Activated CD4-positive, alpha-beta T cell treated with anti-CD3 and anti-CD28 coated beads, Interleukin-2, amount 10 ng/mL, durations not matched to agents 7 days and 5 days (primary cell): ENCODE results near the gene EFNA1. TPM values are rescaled to one million over a fixed set of nuclear protein-coding genes. Genes with fewer than 3 reads are reported as not detected.

ENCODE experiments used
- CTCF ChIA-PET: fragments of 350-600 bp; sonication (Branson Sonifier 250); formaldehyde crosslinking; loops from one replicate; lab custom pipeline; 2021; ENCODE audit warnings: antibody characterized with exemption; lab: Charles Lee
- POLR2A ChIA-PET: fragments of 350-600 bp; sonication (Branson Sonifier 250); formaldehyde crosslinking; loops from one replicate; lab custom pipeline; 2021; ENCODE audit warnings: antibody characterized with exemption; lab: Charles Lee
- DNase-seq: peaks from one replicate; pipeline ENCODE4 v3.0.0-alpha.2; 2020
- H3K27ac Mint-ChIP-seq: one replicate; pipeline ENCODE4 v1.8.0; 2021; ENCODE audit warnings: mild to moderate bottlenecking, moderate library complexity, mixed read lengths
- H3K27me3 Mint-ChIP-seq: one replicate; pipeline ENCODE4 v1.8.0; 2021; ENCODE audit warnings: mixed read lengths
- H3K36me3 Mint-ChIP-seq: one replicate; pipeline ENCODE4 v1.8.0; 2021; ENCODE audit warnings: low read depth, mixed read lengths
- H3K4me1 Mint-ChIP-seq: one replicate; pipeline ENCODE4 v1.8.0; 2021; ENCODE audit warnings: mixed read lengths
- H3K4me3 Mint-ChIP-seq: one replicate; pipeline ENCODE4 v1.8.0; 2021; ENCODE audit warnings: mild to moderate bottlenecking, moderate library complexity, mixed read lengths
- H3K9me3 Mint-ChIP-seq: one replicate; pipeline ENCODE4 v1.8.0; 2021; ENCODE audit warnings: mixed read lengths
- total RNA-seq, 2 experiments: library from RNA; stranded (reverse); gene quantifications; one replicate each; pipeline ENCODE4 v1.2.3, GENCODE V29; 2021

The EFNA1 gene
- total RNA-seq, 2 experiments from 2014 or later = 0.15 TPM; not detected in 1

- Mint-ChIP-seq H3K4me3 (no peak overlapping the region), H3K36me3 (peaks cover 11% of the 10 kb centered on the region), H3K27me3 (no peaks in the 10 kb centered on the region), H3K4me1 (peaks cover 39% of the 10 kb centered on the region), H3K27ac (no peak overlapping the region), H3K9me3 (no peaks in the 10 kb centered on the region)
- ChIA-PET CTCF (interaction anchor here (0.8 to 8.4 kb wide), 24 partner anchors 9 to 117 kb away, joined by 3 to 67 read pairs (median 4); partner anchors contain the start of genes ADAM15 and SLC50A1), POLR2A (no interaction called here)
- no peak for DNase-seq
Measured at GRCh38 chr1:155168456-155169210, 41.0 kb downstream of the EFNA1 start.

- Mint-ChIP-seq H3K9me3 (no peaks in the 10 kb centered on the region), H3K27ac (no peak overlapping the region), H3K36me3 (peaks cover 11% of the 10 kb centered on the region), H3K4me1 (peaks cover 43% of the 10 kb centered on the region), H3K4me3 (no peak overlapping the region), H3K27me3 (no peaks in the 10 kb centered on the region)
- DNase-seq = no peak
- ChIA-PET CTCF (interaction anchor here (0.8 to 8.4 kb wide), 5 partner anchors 19 to 85 kb away, joined by 3 to 67 read pairs (median 3); no protein-coding TSS in a partner anchor), POLR2A (no interaction called here)
Measured at GRCh38 chr1:155169541-155169940, 41.9 kb downstream of the EFNA1 start.

- DNase-seq = no peak
- H3K4me1 Mint-ChIP-seq = peaks cover 49% of the 10 kb centered on the region
- no peak overlapping the region for H3K27ac Mint-ChIP-seq
- CTCF ChIA-PET = interaction anchor here (1.5 to 8.4 kb wide), 3 partner anchors 80 to 85 kb away, joined by 4 to 67 read pairs (median 15); no protein-coding TSS in a partner anchor
- POLR2A ChIA-PET = interaction anchor here (0.6 kb wide), 1 partner anchor 153 kb away, joined by 4 read pairs; no protein-coding TSS in a partner anchor
- no peaks in the 10 kb centered on the region for H3K9me3 Mint-ChIP-seq
- no peaks in the 10 kb centered on the region for H3K27me3 Mint-ChIP-seq
- H3K4me3 Mint-ChIP-seq = no peak overlapping the region
- peaks cover 11% of the 10 kb centered on the region for H3K36me3 Mint-ChIP-seq
Measured at GRCh38 chr1:155170101-155170785, 42.6 kb downstream of the EFNA1 start.

- H3K27me3 Mint-ChIP-seq = no peaks in the 10 kb centered on the region
- H3K36me3 Mint-ChIP-seq = peaks cover 11% of the 10 kb centered on the region
- no peak overlapping the region for H3K4me3 Mint-ChIP-seq
- CTCF ChIA-PET = interaction anchor here (1.3 to 8.4 kb wide), 3 partner anchors 36 to 86 kb away, joined by 4 to 67 read pairs (median 4); no protein-coding TSS in a partner anchor
- POLR2A ChIA-PET = interaction anchor here (0.6 kb wide), 1 partner anchor 153 kb away, joined by 4 read pairs; no protein-coding TSS in a partner anchor
- H3K27ac Mint-ChIP-seq = no peak overlapping the region
- H3K4me1 Mint-ChIP-seq = peaks cover 55% of the 10 kb centered on the region
- no peak for DNase-seq
- no peaks in the 10 kb centered on the region for H3K9me3 Mint-ChIP-seq
Measured at GRCh38 chr1:155170806-155171205, 43.1 kb downstream of the EFNA1 start.

GRCh38 chr1:155171836-155172731, 44.4 kb downstream of the EFNA1 start:
- no peak for DNase-seq
- Mint-ChIP-seq H3K4me3 (peak overlapping the region; percentile 96), H3K9me3 (no peaks in the 10 kb centered on the region), H3K27ac (peak overlapping the region; percentile 96), H3K36me3 (peaks cover 13% of the 10 kb centered on the region), H3K4me1 (peaks cover 63% of the 10 kb centered on the region), H3K27me3 (no peaks in the 10 kb centered on the region)
- ChIA-PET POLR2A (no interaction called here), CTCF (interaction anchor here (0.7 to 4.6 kb wide), 41 partner anchors 13 to 894 kb away, joined by 3 to 52 read pairs (median 4); partner anchors contain the start of genes CLK2, DPM3, EFNA1 and EFNA3)

- peaks cover 18% of the 10 kb centered on the region for H3K36me3 Mint-ChIP-seq
- peak within 1 kb of the TSS; percentile 96 for H3K4me3 Mint-ChIP-seq
- H3K27ac Mint-ChIP-seq = peak within 1 kb of the TSS; percentile 96
- ChIA-PET POLR2A (interaction anchor here (0.6 kb wide), 1 partner anchor 88 kb away, joined by 3 read pairs; no protein-coding TSS in a partner anchor), CTCF (interaction anchor here (0.6 to 4.6 kb wide), 60 partner anchors 8 to 893 kb away, joined by 3 to 52 read pairs (median 4); partner anchors contain the start of genes CLK2, DCST1, DCST2 and DPM3)
- H3K9me3 Mint-ChIP-seq = no peaks in the 10 kb centered on the region
- H3K27me3 Mint-ChIP-seq = no peaks in the 10 kb centered on the region
- H3K4me1 Mint-ChIP-seq = peaks cover 58% of the 10 kb centered on the region
- peak; percentile 96 for DNase-seq
Measured at GRCh38 chr1:155172732-155173477, 45.2 kb downstream of the EFNA1 start, which contains the start of gene KRTCAP2. KRTCAP2 (minus strand) TSS chr1:155173304; CDS start chr1:155173224, 80 bp downstream.

- H3K9me3 Mint-ChIP-seq = no peaks in the 10 kb centered on the region
- H3K4me3 Mint-ChIP-seq = peak within 1 kb of the TSS; percentile 96
- ChIA-PET POLR2A (interaction anchor here (0.6 kb wide), 1 partner anchor 89 kb away, joined by 3 read pairs; no protein-coding TSS in a partner anchor), CTCF (interaction anchor here (0.7 to 4.6 kb wide), 49 partner anchors 8 to 238 kb away, joined by 3 to 52 read pairs (median 4); partner anchors contain the start of genes CLK2, DCST1, DCST2 and DPM3)
- peak; percentile 75 for DNase-seq
- peaks cover 55% of the 10 kb centered on the region for H3K4me1 Mint-ChIP-seq
- H3K27ac Mint-ChIP-seq = peak within 1 kb of the TSS; percentile 96
- H3K36me3 Mint-ChIP-seq = peaks cover 23% of the 10 kb centered on the region
- H3K27me3 Mint-ChIP-seq = no peaks in the 10 kb centered on the region
Measured at GRCh38 chr1:155173478-155174323, 46.0 kb downstream of the EFNA1 start, which contains the start of gene TRIM46. TRIM46 (plus strand) TSS chr1:155173849; CDS start chr1:155173967, 118 bp downstream.

GRCh38 chr1:155174324-155175280, 46.9 kb downstream of the EFNA1 start:
- peak; percentile 69 for DNase-seq
- H3K9me3 Mint-ChIP-seq = no peaks in the 10 kb centered on the region
- POLR2A ChIA-PET = no interaction called here
- H3K27me3 Mint-ChIP-seq = no peaks in the 10 kb centered on the region
- H3K27ac Mint-ChIP-seq = peak overlapping the region; percentile 96
- peaks cover 55% of the 10 kb centered on the region for H3K4me1 Mint-ChIP-seq
- H3K4me3 Mint-ChIP-seq = peak overlapping the region; percentile 96
- CTCF ChIA-PET = interaction anchor here (0.6 to 4.6 kb wide), 10 partner anchors 8 to 1490 kb away, joined by 3 to 52 read pairs (median 4); no protein-coding TSS in a partner anchor
- peaks cover 26% of the 10 kb centered on the region for H3K36me3 Mint-ChIP-seq

GRCh38 chr1:155175281-155175926, 47.7 kb downstream of the EFNA1 start:
- no peaks in the 10 kb centered on the region for H3K9me3 Mint-ChIP-seq
- H3K36me3 Mint-ChIP-seq = peaks cover 27% of the 10 kb centered on the region
- POLR2A ChIA-PET = no interaction called here
- H3K27me3 Mint-ChIP-seq = no peaks in the 10 kb centered on the region
- DNase-seq = no peak
- peaks cover 53% of the 10 kb centered on the region for H3K4me1 Mint-ChIP-seq
- CTCF ChIA-PET = interaction anchor here (0.6 to 4.6 kb wide), 8 partner anchors 8 to 90 kb away, joined by 3 to 52 read pairs (median 4); no protein-coding TSS in a partner anchor
- peak overlapping the region; percentile 96 for H3K4me3 Mint-ChIP-seq
- peak overlapping the region; percentile 41 for H3K27ac Mint-ChIP-seq
